KG1 (cell line): ENCODE data around the gene SLC10A6.

ENCODE experiments used
- DNase-seq: peaks from one replicate; lab custom pipeline; 2025; lab: John Stamatoyannopoulos, UW

Gene SLC10A6

GRCh38 chr4:86847571-86847970, 1.6 kb downstream of the SLC10A6 start:
- DNase-seq = no peak

- DNase-seq = no peak
Measured at GRCh38 chr4:86846921-86847320, 2.3 kb downstream of the SLC10A6 start.

GRCh38 chr4:86845593-86845992, 3.6 kb downstream of the SLC10A6 start:
- no peak for DNase-seq

- DNase-seq = no peak
Measured at GRCh38 chr4:86841309-86841708, 7.9 kb downstream of the SLC10A6 start.

GRCh38 chr4:86840858-86841257, 8.3 kb downstream of the SLC10A6 start:
- DNase-seq = no peak

- DNase-seq = no peak
Measured at GRCh38 chr4:86837691-86838503, 11.3 kb downstream of the SLC10A6 start.

- no peak for DNase-seq
Measured at GRCh38 chr4:86835677-86836076, 13.5 kb downstream of the SLC10A6 start.

GRCh38 chr4:86834901-86835300, 14.3 kb downstream of the SLC10A6 start:
- no peak for DNase-seq

- no peak for DNase-seq
Measured at GRCh38 chr4:86833615-86834014, 15.6 kb downstream of the SLC10A6 start.

- no peak for DNase-seq
Measured at GRCh38 chr4:86831262-86832130, 17.7 kb downstream of the SLC10A6 start.

GRCh38 chr4:86825511-86825910, 23.7 kb downstream of the SLC10A6 start:
- no peak for DNase-seq

GRCh38 chr4:86822136-86822535, 27.0 kb downstream of the SLC10A6 start:
- no peak for DNase-seq

- DNase-seq = no peak
Measured at GRCh38 chr4:86821151-86821550, 28.0 kb downstream of the SLC10A6 start.

GRCh38 chr4:86819561-86819960, 29.6 kb downstream of the SLC10A6 start:
- DNase-seq = no peak

- DNase-seq = no peak
Measured at GRCh38 chr4:86818841-86819240, 30.3 kb downstream of the SLC10A6 start.

- DNase-seq = no peak
Measured at GRCh38 chr4:86818211-86818610, 31.0 kb downstream of the SLC10A6 start.

GRCh38 chr4:86816501-86817273, 32.5 kb downstream of the SLC10A6 start:
- DNase-seq = no peak

GRCh38 chr4:86815653-86816052, 33.5 kb downstream of the SLC10A6 start:
- DNase-seq = no peak

- DNase-seq = no peak
Measured at GRCh38 chr4:86810847-86811246, 38.3 kb downstream of the SLC10A6 start.

- DNase-seq = no peak
Measured at GRCh38 chr4:86809809-86810208, 39.4 kb downstream of the SLC10A6 start.

GRCh38 chr4:86791126-86791525, 58.1 kb downstream of the SLC10A6 start:
- DNase-seq = no peak

- no peak for DNase-seq
Measured at GRCh38 chr4:86788826-86789225, 60.4 kb downstream of the SLC10A6 start.
